HCT116 (cell line): ENCODE measurements around the gene TCF19. TPM values are rescaled to one million over a fixed set of nuclear protein-coding genes. Genes with fewer than 3 reads are reported as not detected.
A peak's percentile ranks its signal among the peaks of the same experiment; 100 is the strongest.

ENCODE experiments used
- ATAC-seq: fragments of 200-7000 bp; cut with Tn5 transposase; 2 replicates; pipeline ENCODE4 v1.9.1; 2020; ENCODE audit warnings: mild to moderate bottlenecking, moderate library complexity
- BruUV-seq: library from RNA; stranded (reverse); fragments of 400-500 nt; replicated peaks from 2 replicates; lab custom pipeline; 2021; lab: Mats Ljungman, UMichigan
- CTCF ChIA-PET: fragments of 300-600 bp; sonication (Branson Sonifier 250); formaldehyde crosslinking; loops from one replicate; lab custom pipeline; 2021; ENCODE audit warnings: antibody characterized with exemption; lab: Charles Lee
- POLR2A ChIA-PET: fragments of 300-600, 350-600 bp; sonication (Branson Sonifier 250); formaldehyde crosslinking; loops from one replicate; lab custom pipeline; 2021; ENCODE audit warnings: antibody characterized with exemption; lab: Charles Lee
- RAD21 ChIA-PET, 2 experiments: fragments of 300-600 bp; sonication (Branson Sonifier 250); formaldehyde crosslinking; loops; one replicate each; lab custom pipeline; 2023; ENCODE audit warnings: low total read pairs in 2 of 2; ENCODE audit not compliant: uncharacterized antibody in 2 of 2, unreplicated experiment in 2 of 2, low non-redundant PET in 1 of 2; lab: Charles Lee
- DNase-seq: peaks from one replicate; pipeline ENCODE4 v3.0.0-alpha.2; 2010; ENCODE audit warnings: low read depth, low spot score
- H2AFZ ChIP-seq: fragments of 200-600 bp; shearing (Covaris generic), sonication (generic); 2 replicates; pipeline ENCODE4 v1.6.1; 2017; ENCODE audit warnings: low read depth, mixed run types, mixed read lengths, antibody characterized with exemption, low read length; ENCODE audit not compliant: poor library complexity, severe bottlenecking
- H3K27ac ChIP-seq: 2 replicates; pipeline ENCODE4 v1.5.1; 2012; ENCODE audit warnings: low read depth, low read length
- H3K27me3 ChIP-seq: fragments of 200-600 bp; sonication (generic); 2 replicates; pipeline ENCODE4 v1.6.1; 2016; ENCODE audit warnings: mixed run types, low read length, mixed read lengths; ENCODE audit not compliant: insufficient read depth
- H3K36me3 ChIP-seq, 2 experiments: fragments of 200-500 bp in 1 of 2; fragments of 200-600 bp in 1 of 2; sonication (Bioruptor generic) in 1 of 2; sonication (generic) in 1 of 2; 2 replicates each; pipeline versions ENCODE4 v1.5.1 to v1.6.1; 2014 to 2016; ENCODE audit warnings: low read length in 2 of 2, inconsistent platforms in 1 of 2, mixed read lengths in 1 of 2, mixed run types in 1 of 2; ENCODE audit not compliant: insufficient read depth in 2 of 2, control insufficient read depth in 1 of 2
- H3K4me1 ChIP-seq, 2 experiments: fragments of 200-600 bp in 1 of 2; sonication (generic) in 1 of 2; 2 replicates each; pipeline versions ENCODE4 v1.5.1 to v1.6.1; 2012 to 2017; ENCODE audit warnings: low read length in 2 of 2, inconsistent platforms in 1 of 2, mild to moderate bottlenecking in 1 of 2, mixed read lengths in 1 of 2, mixed run types in 1 of 2, moderate library complexity in 1 of 2; ENCODE audit not compliant: insufficient read depth in 2 of 2, control insufficient read depth in 1 of 2
- H3K4me2 ChIP-seq: fragments of 200-600 bp; sonication (generic); 2 replicates; pipeline ENCODE4 v1.6.1; 2017; ENCODE audit warnings: mixed run types, low read length, mixed read lengths
- H3K4me3 ChIP-seq, 2 experiments: fragments of 200-600 bp in 1 of 2; sonication (generic) in 1 of 2; replicated peaks in 1 of 2; 2 replicates each; pipeline ENCODE4 v1.5.1; 2011 to 2016; ENCODE audit warnings: low read length in 2 of 2, control low read depth in 1 of 2, low read depth in 1 of 2, mild to moderate bottlenecking in 1 of 2, mixed read lengths in 1 of 2, mixed run types in 1 of 2
- H3K79me2 ChIP-seq: fragments of 200-600 bp; sonication (generic); 2 replicates; pipeline ENCODE4 v1.6.1; 2017; ENCODE audit warnings: mild to moderate bottlenecking, mixed run types, low read length, moderate library complexity, mixed read lengths; ENCODE audit not compliant: insufficient read depth
- H3K9ac ChIP-seq: fragments of 200-600 bp; sonication (generic); 2 replicates; pipeline ENCODE4 v1.6.1; 2016; ENCODE audit warnings: low read length, mixed read lengths
- H3K9me2 ChIP-seq: fragments of 200-600 bp; sonication (generic), shearing (Covaris generic); 2 replicates; pipeline ENCODE4 v1.6.1; 2017; ENCODE audit warnings: mixed run types, mild to moderate bottlenecking, moderate library complexity; ENCODE audit not compliant: insufficient read depth
- H3K9me3 ChIP-seq, 2 experiments: fragments of 200-500 bp in 1 of 2; fragments of 200-600 bp in 1 of 2; sonication (Bioruptor generic) in 1 of 2; sonication (generic) in 1 of 2; 2 replicates each; pipeline ENCODE4 v1.6.1; 2014 to 2017; ENCODE audit warnings: low read length in 2 of 2, mixed read lengths in 2 of 2, inconsistent platforms in 1 of 2, low read depth in 1 of 2, mild to moderate bottlenecking in 1 of 2, mixed run types in 1 of 2, moderate library complexity in 1 of 2; ENCODE audit not compliant: control insufficient read depth in 1 of 2, insufficient read depth in 1 of 2
- H4K20me1 ChIP-seq: fragments of 200-600 bp; sonication (generic), shearing (Covaris generic); 2 replicates; pipeline ENCODE4 v1.6.1; 2017; ENCODE audit warnings: mixed run types, mild to moderate bottlenecking, moderate library complexity; ENCODE audit not compliant: insufficient read depth
- CBX3 ChIP-seq: IDR thresholded peaks from 2 replicates; pipeline ENCODE4 v1.6.1; 2012; ENCODE audit warnings: low read depth
- EZH2 ChIP-seq: fragments of 200-600 bp; sonication (generic); IDR thresholded peaks from 2 replicates; pipeline ENCODE4 v1.6.1; 2017; ENCODE audit warnings: antibody characterized with exemption, mixed run types
- ZFX ChIP-seq: fragments of 450-650 bp; IDR thresholded peaks from 2 replicates; pipeline ENCODE4 v1.6.1; 2017
- intact Hi-C: fragments of 100-400 bp; cut with micrococcal nuclease; formaldehyde crosslinking; loops from 2 replicates; pipeline ENCODE4 v1.10.0; 2022
- total RNA-seq: library from RNA; stranded (reverse); gene quantifications from one replicate; pipeline ENCODE4 v1.2.1, GENCODE V29; 2021; ENCODE audit not compliant: unreplicated experiment
- TF ChIP-seq, protein P1 (sequence below): IDR thresholded peaks from 2 replicates; pipeline ENCODE4 v1.6.1; 2011; ENCODE audit warnings: mild to moderate bottlenecking, low read length, moderate library complexity; ENCODE audit not compliant: insufficient replicate concordance; ENCODE audit errors: extremely low read depth
- TF ChIP-seq, protein P2 (sequence below): IDR thresholded peaks from 2 replicates; pipeline ENCODE4 v1.6.1; 2012; ENCODE audit warnings: low read depth

The TCF19 gene
- total RNA-seq, 1 experiment from 2014 or later: 15.4 TPM

GRCh38 chr6:31173406-31173805 lies 15.0 kb downstream of the TCF19 start:
- Histone ChIP-seq H3K4me3 (no peak overlapping the region), H2AFZ (peak overlapping the region; percentile 35), H3K27me3 (no peaks in the 10 kb centered on the region), H3K4me1 (peaks cover 3 to 19% of the 10 kb centered on the region in 2 experiments), H3K79me2 (no peaks in the 10 kb centered on the region), H3K9me2 (no peaks in the 10 kb centered on the region), H3K4me2 (peak overlapping the region; percentile 9; the same call in 1 of the 2 replicates), H3K36me3 (no peaks in the 10 kb centered on the region), H3K9ac (no peak overlapping the region), H3K27ac (no peak overlapping the region), H4K20me1 (no peaks in the 10 kb centered on the region), H3K9me3 (no peaks in the 10 kb centered on the region)
- intact Hi-C loops: no loop called here
- RAD21 ChIA-PET: no interaction called here
- DNase-seq (no peak), ATAC-seq (no peak)
- CTCF ChIA-PET: no interaction called here
- no TSS peak for BruUV-seq
- TF ChIP-seq, protein P1, sequence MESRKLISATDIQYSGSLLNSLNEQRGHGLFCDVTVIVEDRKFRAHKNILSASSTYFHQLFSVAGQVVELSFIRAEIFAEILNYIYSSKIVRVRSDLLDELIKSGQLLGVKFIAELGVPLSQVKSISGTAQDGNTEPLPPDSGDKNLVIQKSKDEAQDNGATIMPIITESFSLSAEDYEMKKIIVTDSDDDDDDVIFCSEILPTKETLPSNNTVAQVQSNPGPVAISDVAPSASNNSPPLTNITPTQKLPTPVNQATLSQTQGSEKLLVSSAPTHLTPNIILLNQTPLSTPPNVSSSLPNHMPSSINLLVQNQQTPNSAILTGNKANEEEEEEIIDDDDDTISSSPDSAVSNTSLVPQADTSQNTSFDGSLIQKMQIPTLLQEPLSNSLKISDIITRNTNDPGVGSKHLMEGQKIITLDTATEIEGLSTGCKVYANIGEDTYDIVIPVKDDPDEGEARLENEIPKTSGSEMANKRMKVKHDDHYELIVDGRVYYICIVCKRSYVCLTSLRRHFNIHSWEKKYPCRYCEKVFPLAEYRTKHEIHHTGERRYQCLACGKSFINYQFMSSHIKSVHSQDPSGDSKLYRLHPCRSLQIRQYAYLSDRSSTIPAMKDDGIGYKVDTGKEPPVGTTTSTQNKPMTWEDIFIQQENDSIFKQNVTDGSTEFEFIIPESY: no peak
- TF ChIP-seq CBX3 (no peak), ZFX (no peak), EZH2 (no peak)
- TF ChIP-seq, protein P2, sequence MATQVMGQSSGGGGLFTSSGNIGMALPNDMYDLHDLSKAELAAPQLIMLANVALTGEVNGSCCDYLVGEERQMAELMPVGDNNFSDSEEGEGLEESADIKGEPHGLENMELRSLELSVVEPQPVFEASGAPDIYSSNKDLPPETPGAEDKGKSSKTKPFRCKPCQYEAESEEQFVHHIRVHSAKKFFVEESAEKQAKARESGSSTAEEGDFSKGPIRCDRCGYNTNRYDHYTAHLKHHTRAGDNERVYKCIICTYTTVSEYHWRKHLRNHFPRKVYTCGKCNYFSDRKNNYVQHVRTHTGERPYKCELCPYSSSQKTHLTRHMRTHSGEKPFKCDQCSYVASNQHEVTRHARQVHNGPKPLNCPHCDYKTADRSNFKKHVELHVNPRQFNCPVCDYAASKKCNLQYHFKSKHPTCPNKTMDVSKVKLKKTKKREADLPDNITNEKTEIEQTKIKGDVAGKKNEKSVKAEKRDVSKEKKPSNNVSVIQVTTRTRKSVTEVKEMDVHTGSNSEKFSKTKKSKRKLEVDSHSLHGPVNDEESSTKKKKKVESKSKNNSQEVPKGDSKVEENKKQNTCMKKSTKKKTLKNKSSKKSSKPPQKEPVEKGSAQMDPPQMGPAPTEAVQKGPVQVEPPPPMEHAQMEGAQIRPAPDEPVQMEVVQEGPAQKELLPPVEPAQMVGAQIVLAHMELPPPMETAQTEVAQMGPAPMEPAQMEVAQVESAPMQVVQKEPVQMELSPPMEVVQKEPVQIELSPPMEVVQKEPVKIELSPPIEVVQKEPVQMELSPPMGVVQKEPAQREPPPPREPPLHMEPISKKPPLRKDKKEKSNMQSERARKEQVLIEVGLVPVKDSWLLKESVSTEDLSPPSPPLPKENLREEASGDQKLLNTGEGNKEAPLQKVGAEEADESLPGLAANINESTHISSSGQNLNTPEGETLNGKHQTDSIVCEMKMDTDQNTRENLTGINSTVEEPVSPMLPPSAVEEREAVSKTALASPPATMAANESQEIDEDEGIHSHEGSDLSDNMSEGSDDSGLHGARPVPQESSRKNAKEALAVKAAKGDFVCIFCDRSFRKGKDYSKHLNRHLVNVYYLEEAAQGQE: no peak
- POLR2A ChIA-PET: no interaction called here
